ENCODE measurements around the gene MAP4K4. TPM values are rescaled to one million over a fixed set of nuclear protein-coding genes. Genes with fewer than 3 reads are reported as not detected.
"Not testable (repeated sequence)": the region's sequence is repeated elsewhere in the genome, so short reads cannot be mapped to it uniquely, and the experiment has no call there.

The MAP4K4 gene
- total RNA-seq, 4 donors from 2014 or later, result 40.0 to 85.5 (median 59.5) TPM

GRCh38 chr2:101771227-101771902, 73.9 kb downstream of the MAP4K4 start:
- TF ChIP-seq POLR2A (IDR thresholded peaks at IDR 0.05) (no peak), CTCF (IDR thresholded peaks at IDR 0.05 in 4 of 5, conservative IDR thresholded peaks at IDR 0.05 in 1 of 5) (no peak)
- DNase-seq (no peak), ATAC-seq (no peak)
- peaks cover 46 to 60% of the 10 kb centered on the region in 2 donors for H3K4me1 ChIP-seq
- H3K27ac ChIP-seq, result no peak overlapping the region
- no peaks in the 10 kb centered on the region for H3K9me3 ChIP-seq
- intact Hi-C loops (cut with DNase I; ENCODE audit: low total_unique reads) (loop anchor here (5.0 kb wide), 2 partner anchors 36 to 61 kb away; no protein-coding TSS in a partner anchor), in situ Hi-C loops (cut with MboI; ENCODE audit: low sequenced_read_pairs in 4 of 4) (no loop called here)
- H3K4me3 ChIP-seq, result no peak overlapping the region
- H3K36me3 ChIP-seq, result no peaks in the 10 kb centered on the region
- H3K27me3 ChIP-seq, result no peaks in the 10 kb centered on the region

GRCh38 chr2:101771910-101772321, 74.4 kb downstream of the MAP4K4 start:
- no peaks in the 10 kb centered on the region for H3K36me3 ChIP-seq
- TF ChIP-seq POLR2A (IDR thresholded peaks at IDR 0.05) (no peak), CTCF (IDR thresholded peaks at IDR 0.05 in 4 of 5, conservative IDR thresholded peaks at IDR 0.05 in 1 of 5) (no peak)
- no peak for DNase-seq
- ATAC-seq, result no peak
- no peak overlapping the region for H3K4me3 ChIP-seq
- H3K27ac ChIP-seq, result no peak overlapping the region
- intact Hi-C loops (cut with DNase I; ENCODE audit: low total_unique reads) (loop anchor here (5.0 kb wide), 2 partner anchors 35 to 60 kb away; no protein-coding TSS in a partner anchor), in situ Hi-C loops (cut with MboI; ENCODE audit: low sequenced_read_pairs in 4 of 4) (no loop called here)
- no peaks in the 10 kb centered on the region for H3K27me3 ChIP-seq
- H3K9me3 ChIP-seq, result no peaks in the 10 kb centered on the region
- H3K4me1 ChIP-seq, result peaks cover 46 to 56% of the 10 kb centered on the region in 2 donors

- no peaks in the 10 kb centered on the region for H3K36me3 ChIP-seq
- H3K9me3 ChIP-seq, result no peaks in the 10 kb centered on the region
- H3K27ac ChIP-seq, result no peak overlapping the region
- TF ChIP-seq CTCF (IDR thresholded peaks at IDR 0.05 in 4 of 5, conservative IDR thresholded peaks at IDR 0.05 in 1 of 5), result no peak
- TF ChIP-seq POLR2A (IDR thresholded peaks at IDR 0.05), result no peak
- intact Hi-C loops (cut with DNase I; ENCODE audit: low total_unique reads), result loop anchor here (5.0 kb wide), 2 partner anchors 34 to 59 kb away; no protein-coding TSS in a partner anchor
- H3K27me3 ChIP-seq, result no peaks in the 10 kb centered on the region
- in situ Hi-C loops (cut with MboI; ENCODE audit: low sequenced_read_pairs in 4 of 4), result no loop called here
- peaks cover 50 to 53% of the 10 kb centered on the region in 2 donors for H3K4me1 ChIP-seq
- no peak for DNase-seq
- no peak overlapping the region for H3K4me3 ChIP-seq
- no peak for ATAC-seq
These were observed 75.6 kb downstream of the MAP4K4 start for GRCh38 chr2:101773137-101773536.

GRCh38 chr2:101773961-101774360, 76.5 kb downstream of the MAP4K4 start:
- intact Hi-C loops (cut with DNase I; ENCODE audit: low total_unique reads), result loop anchor here (5.0 kb wide), 2 partner anchors 33 to 58 kb away; no protein-coding TSS in a partner anchor
- H3K9me3 ChIP-seq; H3K4me3 ChIP-seq; ATAC-seq; in situ Hi-C loops (cut with MboI; ENCODE audit: low sequenced_read_pairs in 4 of 4); H3K27me3 ChIP-seq; H3K27ac ChIP-seq; DNase-seq; H3K36me3 ChIP-seq: not testable (repeated sequence)
- H3K4me1 ChIP-seq, result peaks cover 49 to 55% of the 10 kb centered on the region in 2 donors

GRCh38 chr2:101775092-101775491, 77.6 kb downstream of the MAP4K4 start:
- no peaks in the 10 kb centered on the region for H3K27me3 ChIP-seq
- ATAC-seq (no peak), DNase-seq (no peak)
- in situ Hi-C loops (cut with MboI; ENCODE audit: low sequenced_read_pairs in 4 of 4), result no loop called here
- TF ChIP-seq CTCF (IDR thresholded peaks at IDR 0.05 in 4 of 5, conservative IDR thresholded peaks at IDR 0.05 in 1 of 5) (no peak), POLR2A (IDR thresholded peaks at IDR 0.05) (no peak)
- H3K36me3 ChIP-seq, result no peaks in the 10 kb centered on the region
- intact Hi-C loops (cut with DNase I; ENCODE audit: low total_unique reads), result no loop called here
- no peak overlapping the region for H3K4me3 ChIP-seq
- no peak overlapping the region for H3K27ac ChIP-seq
- H3K9me3 ChIP-seq, result no peaks in the 10 kb centered on the region
- peaks cover 57 to 63% of the 10 kb centered on the region in 2 donors for H3K4me1 ChIP-seq
